ENCODE data around the gene EGF.
"Not testable (repeated sequence)": the region's sequence is repeated elsewhere in the genome, so short reads cannot be mapped to it uniquely, and the experiment has no call there.

The EGF gene

GRCh38 chr4:109914322-109914721, 1.6 kb downstream of the EGF start:
- DNase-seq (ENCODE audit: low spot score), result no peak

- no peak for DNase-seq (ENCODE audit: low spot score)
These were observed 2.8 kb downstream of the EGF start for GRCh38 chr4:109915385-109916026.

GRCh38 chr4:109916027-109916409, 3.3 kb downstream of the EGF start:
- DNase-seq (ENCODE audit: low spot score), result no peak

GRCh38 chr4:109921384-109921808, 8.7 kb downstream of the EGF start:
- DNase-seq (ENCODE audit: low spot score), result no peak

GRCh38 chr4:109925396-109925795, 12.7 kb downstream of the EGF start:
- no peak for DNase-seq (ENCODE audit: low spot score)

- DNase-seq (ENCODE audit: low spot score), result no peak
These were observed 15.8 kb downstream of the EGF start for GRCh38 chr4:109928327-109929045.

- no peak for DNase-seq (ENCODE audit: low spot score)
These were observed 17.8 kb downstream of the EGF start for GRCh38 chr4:109930464-109930863.

- no peak for DNase-seq (ENCODE audit: low spot score)
These were observed 18.2 kb downstream of the EGF start for GRCh38 chr4:109930872-109931271.

- no peak for DNase-seq (ENCODE audit: low spot score)
These were observed 18.6 kb downstream of the EGF start for GRCh38 chr4:109931318-109931717.

GRCh38 chr4:109937352-109937751, 24.7 kb downstream of the EGF start:
- DNase-seq (ENCODE audit: low spot score), result not testable (repeated sequence)

GRCh38 chr4:109939190-109939589, 26.5 kb downstream of the EGF start:
- no peak for DNase-seq (ENCODE audit: low spot score)

GRCh38 chr4:109942292-109942926, 29.7 kb downstream of the EGF start:
- DNase-seq (ENCODE audit: low spot score), result no peak

GRCh38 chr4:109943745-109944144, 31.1 kb downstream of the EGF start:
- DNase-seq (ENCODE audit: low spot score), result no peak

GRCh38 chr4:109944591-109944990, 31.9 kb downstream of the EGF start:
- no peak for DNase-seq (ENCODE audit: low spot score)

- DNase-seq (ENCODE audit: low spot score), result no peak
These were observed 32.4 kb downstream of the EGF start for GRCh38 chr4:109945056-109945455.

GRCh38 chr4:109946120-109946519, 33.4 kb downstream of the EGF start:
- DNase-seq (ENCODE audit: low spot score), result no peak

GRCh38 chr4:109947457-109947856, 34.8 kb downstream of the EGF start:
- DNase-seq (ENCODE audit: low spot score), result no peak

- no peak for DNase-seq (ENCODE audit: low spot score)
These were observed 35.2 kb downstream of the EGF start for GRCh38 chr4:109947918-109948317.

- DNase-seq (ENCODE audit: low spot score), result not testable (repeated sequence)
These were observed 36.5 kb downstream of the EGF start for GRCh38 chr4:109949099-109949718.

GRCh38 chr4:109952612-109953011, 39.9 kb downstream of the EGF start:
- no peak for DNase-seq (ENCODE audit: low spot score)

GRCh38 chr4:109953556-109953955, 40.9 kb downstream of the EGF start:
- DNase-seq (ENCODE audit: low spot score), result no peak

GRCh38 chr4:109955146-109955545, 42.5 kb downstream of the EGF start:
- DNase-seq (ENCODE audit: low spot score), result no peak

GRCh38 chr4:109957227-109957626, 44.5 kb downstream of the EGF start:
- DNase-seq (ENCODE audit: low spot score), result no peak

Measured in HuH-7 (cell line).